ENCODE data around the gene MTHFD1.

GRCh38 chr14:64464651-64465050, 76.5 kb downstream of the MTHFD1 start:
- TF ChIP-seq CTCF (IDR thresholded peaks at IDR 0.05; ENCODE audit: insufficient read depth, low read length) (no peak), REST (IDR thresholded peaks at IDR 0.05; ENCODE audit: insufficient replicate concordance, low read depth) (no peak), POLR2AphosphoS5 (IDR thresholded peaks at IDR 0.05; ENCODE audit: low read depth) (no peak)
